ENCODE results near the gene GPRC5B. TPM values are rescaled to one million over a fixed set of nuclear protein-coding genes. Genes with fewer than 3 reads are reported as not detected.

The GPRC5B gene
- total and polyA plus RNA-seq, 2 of the 8 experiments (the other 6 are each of a cell fraction or from before 2014, with no cell fraction given), result 106 to 160 TPM

- TF ChIP-seq CHD7 (IDR thresholded peaks at IDR 0.05; ENCODE audit: insufficient replicate concordance, low read length) (no peak), E2F6 (IDR thresholded peaks at IDR 0.05) (no peak), TEAD4 (IDR thresholded peaks at IDR 0.05; ENCODE audit: low read depth, low read length) (no peak), SP4 (IDR thresholded peaks at IDR 0.05; ENCODE audit: low read length) (no peak)
Observed at GRCh38 chr16:19823322-19823721, 61.3 kb downstream of the GPRC5B start (continued).
